ENCODE results near the gene LRRC8E.

- no peak for TF ChIP-seq EZH2 (IDR thresholded peaks at IDR 0.05; ENCODE audit: borderline replicate concordance)
- TF ChIP-seq CTCF (IDR thresholded peaks at IDR 0.05; ENCODE audit: poor library complexity) = no peak
Measured at GRCh38 chr19:7922836-7923195, 34.5 kb downstream of the LRRC8E start.
